NB4 (cell line): ENCODE measurements around the gene TBC1D22A.

Source experiments
- CTCF ChIP-seq: IDR thresholded peaks from one replicate; pipeline ENCODE4 v1.5.1; 2012; ENCODE audit warnings: low read depth, low read length
- MAX ChIP-seq: IDR thresholded peaks from 2 replicates; pipeline ENCODE4 v1.6.1; 2011; ENCODE audit warnings: low read depth, low read length
- MYC ChIP-seq: IDR thresholded peaks from 2 replicates; pipeline ENCODE4 v1.6.1; 2011; ENCODE audit warnings: low read depth, low read length
- POLR2A ChIP-seq: IDR thresholded peaks from 2 replicates; pipeline ENCODE4 v1.6.1; 2011; ENCODE audit warnings: mild to moderate bottlenecking; ENCODE audit not compliant: insufficient read length; ENCODE audit errors: extremely low read depth

- TF ChIP-seq CTCF (no peak), MAX (no peak), POLR2A (no peak), MYC (no peak)
Observed at GRCh38 chr22:47047321-47048122, 285.1 kb downstream of the TBC1D22A start.
